SU-DHL-6 (cell line): ENCODE measurements around the gene TAF5.
A peak's percentile ranks its signal among the peaks of the same experiment; 100 is the strongest.

Source experiments
- CTCF ChIP-seq: fragments of 200-600 bp; sonication (generic); IDR thresholded peaks from one replicate; pipeline ENCODE4 v1.5.1; 2017; ENCODE audit warnings: antibody characterized with exemption, mild to moderate bottlenecking, low read length, moderate library complexity; ENCODE audit not compliant: insufficient read depth, poor library complexity, severe bottlenecking
- EZH2phosphoT487 ChIP-seq: fragments of 200-600 bp; sonication (generic), shearing (Covaris generic); conservative IDR thresholded peaks from 2 replicates; pipeline ENCODE4 v1.6.1; 2018; ENCODE audit warnings: mild to moderate bottlenecking, antibody characterized with exemption, low read length, moderate library complexity, mixed read lengths

GRCh38 chr10:103367782-103368518 is at the start of gene TAF5:
- TF ChIP-seq CTCF (peak; percentile 8), EZH2phosphoT487 (no peak)
